HEK293 (cell line): ENCODE data around the gene ZXDC.

ENCODE experiments used
- CTCF ChIP-seq: fragments of 450-650 bp; formaldehyde crosslinking; IDR thresholded peaks from 2 replicates; pipeline ENCODE4 v1.5.1; 2016; ENCODE audit warnings: missing biosample characterization, missing genetic modification characterization
- HOXD13 ChIP-seq: sonication (generic); formaldehyde crosslinking; IDR thresholded peaks from 2 replicates; pipeline ENCODE4 v1.8.0; 2022; ENCODE audit warnings: missing genetic modification reagents, borderline replicate concordance
- KLF1 ChIP-seq: fragments of 450-650 bp; formaldehyde crosslinking; IDR thresholded peaks from 2 replicates; pipeline ENCODE4 v1.5.1; 2016; ENCODE audit warnings: missing biosample characterization, missing genetic modification characterization
- MYNN ChIP-seq: fragments of 450-650 bp; formaldehyde crosslinking; IDR thresholded peaks from 2 replicates; pipeline ENCODE4 v1.5.1; 2016; ENCODE audit warnings: missing biosample characterization, missing genetic modification characterization, borderline replicate concordance
- PATZ1 ChIP-seq: fragments of 450-650 bp; formaldehyde crosslinking; IDR thresholded peaks from 2 replicates; pipeline ENCODE4 v1.5.1; 2016; ENCODE audit warnings: missing biosample characterization, missing genetic modification characterization
- ZBTB21 ChIP-seq: fragments of 450-650 bp; formaldehyde crosslinking; IDR thresholded peaks from 2 replicates; pipeline ENCODE4 v1.5.1; 2017; ENCODE audit warnings: missing biosample characterization, missing genetic modification characterization
- ZBTB44 ChIP-seq: fragments of 450-650 bp; IDR thresholded peaks from 2 replicates; pipeline ENCODE4 v1.5.1; 2018; ENCODE audit warnings: missing biosample characterization, mild to moderate bottlenecking, missing genetic modification characterization
- ZNF2 ChIP-seq: fragments of 450-650 bp; formaldehyde crosslinking; IDR thresholded peaks from 2 replicates; pipeline ENCODE4 v1.5.1; 2016; ENCODE audit warnings: missing biosample characterization, missing genetic modification characterization
- ZNF24 ChIP-seq: fragments of 450-650 bp; formaldehyde crosslinking; IDR thresholded peaks from 2 replicates; pipeline ENCODE4 v1.5.1; 2016; ENCODE audit warnings: missing biosample characterization, missing genetic modification characterization
- ZNF426 ChIP-seq: fragments of 450-650 bp; formaldehyde crosslinking; IDR thresholded peaks from 2 replicates; pipeline ENCODE4 v1.5.1; 2017; ENCODE audit warnings: missing biosample characterization, missing genetic modification characterization, mild to moderate bottlenecking, inconsistent platforms, moderate library complexity
- ZNF580 ChIP-seq: fragments of 450-650 bp; formaldehyde crosslinking; IDR thresholded peaks from 2 replicates; pipeline ENCODE4 v1.5.1; 2016; ENCODE audit warnings: missing biosample characterization, missing genetic modification characterization
- ZNF645 ChIP-seq: fragments of 450-650 bp; formaldehyde crosslinking; IDR thresholded peaks from 2 replicates; pipeline ENCODE4; 2016; ENCODE audit warnings: missing biosample characterization, missing genetic modification characterization

GRCh38 chr3:126519506-126520455 is 44.1 kb upstream of the ZXDC start:
- TF ChIP-seq ZNF24 (tag by site-specific recombination) (no peak), ZNF645 (no peak), CTCF (tag by site-specific recombination) (peak; percentile 27; the same call in 1 of the 2 replicates), HOXD13 (CRISPR knock-in tag) (no peak), ZBTB44 (tag by site-specific recombination) (no peak), KLF1 (no peak), ZNF2 (tag by site-specific recombination) (no peak), MYNN (tag by site-specific recombination) (no peak), ZBTB21 (no peak), ZNF580 (tag by site-specific recombination) (no peak), PATZ1 (no peak), ZNF426 (no peak)
